ENCODE data around the gene ARHGEF26. TPM values are rescaled to one million over a fixed set of nuclear protein-coding genes. Genes with fewer than 3 reads are reported as not detected.

Gene ARHGEF26, protein sequence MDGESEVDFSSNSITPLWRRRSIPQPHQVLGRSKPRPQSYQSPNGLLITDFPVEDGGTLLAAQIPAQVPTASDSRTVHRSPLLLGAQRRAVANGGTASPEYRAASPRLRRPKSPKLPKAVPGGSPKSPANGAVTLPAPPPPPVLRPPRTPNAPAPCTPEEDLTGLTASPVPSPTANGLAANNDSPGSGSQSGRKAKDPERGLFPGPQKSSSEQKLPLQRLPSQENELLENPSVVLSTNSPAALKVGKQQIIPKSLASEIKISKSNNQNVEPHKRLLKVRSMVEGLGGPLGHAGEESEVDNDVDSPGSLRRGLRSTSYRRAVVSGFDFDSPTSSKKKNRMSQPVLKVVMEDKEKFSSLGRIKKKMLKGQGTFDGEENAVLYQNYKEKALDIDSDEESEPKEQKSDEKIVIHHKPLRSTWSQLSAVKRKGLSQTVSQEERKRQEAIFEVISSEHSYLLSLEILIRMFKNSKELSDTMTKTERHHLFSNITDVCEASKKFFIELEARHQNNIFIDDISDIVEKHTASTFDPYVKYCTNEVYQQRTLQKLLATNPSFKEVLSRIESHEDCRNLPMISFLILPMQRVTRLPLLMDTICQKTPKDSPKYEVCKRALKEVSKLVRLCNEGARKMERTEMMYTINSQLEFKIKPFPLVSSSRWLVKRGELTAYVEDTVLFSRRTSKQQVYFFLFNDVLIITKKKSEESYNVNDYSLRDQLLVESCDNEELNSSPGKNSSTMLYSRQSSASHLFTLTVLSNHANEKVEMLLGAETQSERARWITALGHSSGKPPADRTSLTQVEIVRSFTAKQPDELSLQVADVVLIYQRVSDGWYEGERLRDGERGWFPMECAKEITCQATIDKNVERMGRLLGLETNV
- 1.4 to 2.2 TPM (median 2.0 TPM) in 3 replicates for polyA plus RNA-seq
- 0.90 TPM for polyA plus RNA-seq (2011; ENCODE audit: low read depth)
- polyA plus RNA-seq (2011; cell fraction: cytosol; rRNA removed), result 1.4 and 1.8 TPM in 2 replicates
- 4.7 and 5.5 TPM in 2 replicates for polyA plus RNA-seq (2011; cell fraction: nucleus; rRNA removed)
- 2.7 and 3.3 TPM in 2 replicates for polyA plus RNA-seq (2012; ENCODE audit: low replicate concordance)
- polyA minus RNA-seq, result 1.3 to 3.7 TPM (median 3.3 TPM) in 3 replicates
- polyA minus RNA-seq (2011; cell fraction: cytosol; rRNA and poly(A)+ RNA removed), result 1.3 TPM
- 4.2 and 6.3 TPM in 2 replicates for polyA minus RNA-seq (2011; cell fraction: nucleus; rRNA and poly(A)+ RNA removed)

DNA sequence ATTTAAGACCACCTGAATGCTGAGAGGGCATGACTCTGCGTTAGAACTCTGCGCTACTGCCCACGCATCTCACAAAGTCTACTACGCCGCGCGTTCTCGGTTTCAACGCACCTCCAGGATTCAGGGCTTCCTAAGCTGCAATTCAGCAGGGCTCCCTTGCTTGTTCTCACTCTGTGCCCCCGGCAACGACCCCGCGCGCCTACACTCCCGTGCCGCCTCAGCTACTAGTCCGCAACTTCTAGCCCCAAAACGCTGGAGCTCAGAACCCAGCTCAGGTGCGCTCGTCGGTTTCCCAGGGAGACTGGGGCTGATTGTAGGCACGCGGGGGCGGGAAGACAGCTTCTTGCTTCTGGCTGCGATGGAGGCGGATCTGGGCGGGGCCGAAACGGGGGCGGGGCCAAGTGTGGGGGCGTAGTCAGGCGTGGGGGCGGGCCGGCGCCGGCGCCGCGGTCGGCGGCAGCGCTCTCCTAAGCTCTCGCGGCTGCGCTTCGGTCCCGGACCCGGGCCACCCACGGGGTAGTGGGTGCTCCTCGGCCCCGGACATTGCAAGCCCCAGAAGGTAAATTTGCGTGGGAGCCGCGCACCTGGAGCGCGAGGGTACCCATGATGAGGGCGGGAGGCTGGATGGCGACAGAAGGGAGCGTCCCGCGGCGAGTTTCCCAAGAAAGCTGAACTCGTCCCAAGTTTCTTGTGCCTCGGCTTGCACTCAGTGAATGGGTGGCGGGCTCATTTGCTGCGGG is at the start of gene ARHGEF26:
Gene ARHGEF26, plus strand, starts transcription at position 430 of the 740 bp plus-strand sequence. CDS start 603 bp downstream, outside the sequence.
- dilution Hi-C loops (cut with MboI; ENCODE audit: extremely low pct_ligation_motif_present, low sequenced_read_pairs), result no loop called here
- Histone ChIP-seq H3K4me2 (ENCODE audit: control insufficient read depth, extremely low read depth, insufficient read depth, low read depth, low read length) (peak within 1 kb of the TSS; percentile 99), H3K9me1 (ENCODE audit: control insufficient read depth, extremely low read depth, insufficient read depth, low read length) (no peaks in the 10 kb centered on the region), H3K36me3 (ENCODE audit: control insufficient read depth in 2 of 2, extremely low read depth in 1 of 2, insufficient read depth in 2 of 2, low read length in 2 of 2) (no peaks in the 10 kb centered on the region), H3K4me3 (ENCODE audit: control insufficient read depth in 2 of 3, extremely low read depth in 1 of 3, insufficient read depth in 2 of 3, low read depth in 1 of 3, low read length in 3 of 3) (peak within 1 kb of the TSS; percentile 60 to 98 (median 91)), H3K27me3 (ENCODE audit: control insufficient read depth, extremely low read depth, insufficient read depth, low read length) (no peaks in the 10 kb centered on the region), H3K27ac (ENCODE audit: control insufficient read depth, insufficient read depth, low read length) (peak within 1 kb of the TSS; percentile 59), H4K20me1 (ENCODE audit: control insufficient read depth, extremely low read depth, insufficient read depth, low read length) (no peaks in the 10 kb centered on the region), H3K9ac (ENCODE audit: control insufficient read depth, extremely low read depth, insufficient read depth, low read length) (peak within 1 kb of the TSS; percentile 81), H3K9me3 (ENCODE audit: control insufficient read depth, low read depth, low read length) (no peaks in the 10 kb centered on the region), H3K4me1 (ENCODE audit: control insufficient read depth, extremely low read depth, insufficient read depth, low read length) (peaks cover 15% of the 10 kb centered on the region), H2AFZ (ENCODE audit: control insufficient read depth, low read length) (peak within 1 kb of the TSS; percentile 97), H3K79me2 (ENCODE audit: control insufficient read depth, insufficient read depth, low read length) (peaks cover 15% of the 10 kb centered on the region)
- no peak for DNase-seq (ENCODE audit: low read depth, low spot score)
- no peak for FAIRE-seq
- TF ChIP-seq EZH2 (IDR thresholded peaks at IDR 0.05; ENCODE audit: low read length), result no peak

DNA sequence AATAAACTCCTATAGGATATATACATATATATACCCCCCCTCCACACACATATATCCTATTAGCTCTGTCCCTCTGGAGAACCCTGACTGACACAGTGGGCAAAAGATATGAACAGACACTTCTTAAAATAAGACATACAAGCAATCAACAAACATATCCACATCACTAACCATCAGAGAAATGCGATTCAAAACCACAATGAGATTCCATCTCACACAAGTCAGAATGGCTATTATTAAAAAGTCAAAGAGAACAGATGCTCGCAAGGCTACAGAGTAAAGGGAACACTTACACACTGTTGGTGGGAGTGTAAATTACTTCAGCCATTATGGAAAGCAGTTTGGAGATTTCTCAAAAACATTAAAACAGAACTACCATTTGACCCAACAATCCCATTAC is 46.2 kb upstream of the ARHGEF26 start:
- Histone ChIP-seq H2AFZ (ENCODE audit: control insufficient read depth, low read length) (no peak overlapping the region), H3K4me3 (ENCODE audit: control insufficient read depth in 2 of 3, extremely low read depth in 1 of 3, insufficient read depth in 2 of 3, low read depth in 1 of 3, low read length in 3 of 3) (no peak overlapping the region), H3K9ac (ENCODE audit: control insufficient read depth, extremely low read depth, insufficient read depth, low read length) (no peak overlapping the region), H3K27ac (ENCODE audit: control insufficient read depth, insufficient read depth, low read length) (no peak overlapping the region), H3K4me2 (ENCODE audit: control insufficient read depth, extremely low read depth, insufficient read depth, low read depth, low read length) (no peak overlapping the region), H4K20me1 (ENCODE audit: control insufficient read depth, extremely low read depth, insufficient read depth, low read length) (no peaks in the 10 kb centered on the region), H3K27me3 (ENCODE audit: control insufficient read depth, extremely low read depth, insufficient read depth, low read length) (no peaks in the 10 kb centered on the region), H3K79me2 (ENCODE audit: control insufficient read depth, insufficient read depth, low read length) (no peaks in the 10 kb centered on the region), H3K4me1 (ENCODE audit: control insufficient read depth, extremely low read depth, insufficient read depth, low read length) (no peaks in the 10 kb centered on the region), H3K9me1 (ENCODE audit: control insufficient read depth, extremely low read depth, insufficient read depth, low read length) (no peaks in the 10 kb centered on the region), H3K36me3 (ENCODE audit: control insufficient read depth in 2 of 2, extremely low read depth in 1 of 2, insufficient read depth in 2 of 2, low read length in 2 of 2) (no peaks in the 10 kb centered on the region), H3K9me3 (ENCODE audit: control insufficient read depth, low read depth, low read length) (no peaks in the 10 kb centered on the region)
- DNase-seq (ENCODE audit: low read depth, low spot score) (no peak), FAIRE-seq (no peak)
- dilution Hi-C loops (cut with MboI; ENCODE audit: extremely low pct_ligation_motif_present, low sequenced_read_pairs), result no loop called here
- TF ChIP-seq EZH2 (IDR thresholded peaks at IDR 0.05; ENCODE audit: low read length), result no peak
- TF ChIP-seq, protein P1, sequence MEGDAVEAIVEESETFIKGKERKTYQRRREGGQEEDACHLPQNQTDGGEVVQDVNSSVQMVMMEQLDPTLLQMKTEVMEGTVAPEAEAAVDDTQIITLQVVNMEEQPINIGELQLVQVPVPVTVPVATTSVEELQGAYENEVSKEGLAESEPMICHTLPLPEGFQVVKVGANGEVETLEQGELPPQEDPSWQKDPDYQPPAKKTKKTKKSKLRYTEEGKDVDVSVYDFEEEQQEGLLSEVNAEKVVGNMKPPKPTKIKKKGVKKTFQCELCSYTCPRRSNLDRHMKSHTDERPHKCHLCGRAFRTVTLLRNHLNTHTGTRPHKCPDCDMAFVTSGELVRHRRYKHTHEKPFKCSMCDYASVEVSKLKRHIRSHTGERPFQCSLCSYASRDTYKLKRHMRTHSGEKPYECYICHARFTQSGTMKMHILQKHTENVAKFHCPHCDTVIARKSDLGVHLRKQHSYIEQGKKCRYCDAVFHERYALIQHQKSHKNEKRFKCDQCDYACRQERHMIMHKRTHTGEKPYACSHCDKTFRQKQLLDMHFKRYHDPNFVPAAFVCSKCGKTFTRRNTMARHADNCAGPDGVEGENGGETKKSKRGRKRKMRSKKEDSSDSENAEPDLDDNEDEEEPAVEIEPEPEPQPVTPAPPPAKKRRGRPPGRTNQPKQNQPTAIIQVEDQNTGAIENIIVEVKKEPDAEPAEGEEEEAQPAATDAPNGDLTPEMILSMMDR (optimal IDR thresholded peaks at IDR 0.05 in 1 of 3, IDR thresholded peaks at IDR 0.05 in 1 of 3, conservative IDR thresholded peaks at IDR 0.05 in 1 of 3; ENCODE audit: extremely low read depth in 1 of 3, insufficient read depth in 2 of 3, low read length in 3 of 3), result no peak

Data from keratinocyte (primary cell).